Central memory CD4-positive, alpha-beta T cell (primary cell): ENCODE data around the gene RPL14.
"Not testable (repeated sequence)": the region's sequence is repeated elsewhere in the genome, so short reads cannot be mapped to it uniquely, and the experiment has no call there.

ENCODE experiments used
- DNase-seq: peaks from one replicate; pipeline ENCODE4 v3.0.0; 2022
- total RNA-seq, 3 experiments: gene quantifications; one replicate each; lab custom pipeline; 2026; lab: John Stamatoyannopoulos, UW

Gene RPL14
- 498 to 961 (median 932) reads per million in 3 experiments for total RNA-seq

GRCh38 chr3:40456940-40457823 lies at the start of gene RPL14:
Gene RPL14, plus strand, starts transcription at chr3:40457339. Its CDS starts 133 bp downstream, at chr3:40457472.
- DNase-seq = peak; percentile 93

GRCh38 chr3:40407611-40408010 lies 49.5 kb upstream of the RPL14 start:
- no peak for DNase-seq

GRCh38 chr3:40414270-40414669 lies 42.9 kb upstream of the RPL14 start:
- no peak for DNase-seq

- DNase-seq = no peak
These were observed 39.1 kb upstream of the RPL14 start for GRCh38 chr3:40417845-40418543.

GRCh38 chr3:40422861-40423260 lies 34.3 kb upstream of the RPL14 start:
- no peak for DNase-seq

- no peak for DNase-seq
These were observed 30.0 kb upstream of the RPL14 start for GRCh38 chr3:40427045-40427669.

GRCh38 chr3:40432793-40433192 lies 24.3 kb upstream of the RPL14 start:
- DNase-seq = no peak

GRCh38 chr3:40437889-40438288 lies 19.2 kb upstream of the RPL14 start:
- DNase-seq = no peak

GRCh38 chr3:40445062-40445461 lies 12.1 kb upstream of the RPL14 start:
- DNase-seq = no peak

- no peak for DNase-seq
These were observed 11.3 kb upstream of the RPL14 start for GRCh38 chr3:40445880-40446279.

- DNase-seq = no peak
These were observed 6.7 kb upstream of the RPL14 start for GRCh38 chr3:40450438-40450837.

GRCh38 chr3:40451551-40451950 lies 5.6 kb upstream of the RPL14 start:
- no peak for DNase-seq

GRCh38 chr3:40452057-40452456 lies 5.1 kb upstream of the RPL14 start:
- no peak for DNase-seq

GRCh38 chr3:40452562-40452875 lies 4.6 kb upstream of the RPL14 start:
- DNase-seq = no peak

- DNase-seq = peak; percentile 96
These were observed 4.0 kb upstream of the RPL14 start for GRCh38 chr3:40452876-40453730.

GRCh38 chr3:40453933-40454332 lies 3.2 kb upstream of the RPL14 start:
- DNase-seq = no peak

- DNase-seq = no peak
These were observed 1.8 kb upstream of the RPL14 start for GRCh38 chr3:40455328-40455727.

GRCh38 chr3:40456279-40456939 lies 730 bp upstream of the RPL14 start:
- peak; percentile 21 for DNase-seq

GRCh38 chr3:40458473-40458872 lies 1.3 kb downstream of the RPL14 start:
- DNase-seq = no peak

GRCh38 chr3:40460481-40460880 lies 3.3 kb downstream of the RPL14 start:
- DNase-seq = not testable (repeated sequence)

GRCh38 chr3:40461161-40461560 lies 4.0 kb downstream of the RPL14 start:
- DNase-seq = no peak

- not testable (repeated sequence) for DNase-seq
These were observed 5.7 kb downstream of the RPL14 start for GRCh38 chr3:40462838-40463237.
